NCI-H82 treated with DMSO at 0.1 percent for 48 hours (cell line): ENCODE data around the gene DHX58.

Experiments
- DNase-seq: peaks from one replicate; lab custom pipeline; 2025; ENCODE audit not compliant: unreplicated experiment; lab: John Stamatoyannopoulos, UW

Gene DHX58

DNA sequence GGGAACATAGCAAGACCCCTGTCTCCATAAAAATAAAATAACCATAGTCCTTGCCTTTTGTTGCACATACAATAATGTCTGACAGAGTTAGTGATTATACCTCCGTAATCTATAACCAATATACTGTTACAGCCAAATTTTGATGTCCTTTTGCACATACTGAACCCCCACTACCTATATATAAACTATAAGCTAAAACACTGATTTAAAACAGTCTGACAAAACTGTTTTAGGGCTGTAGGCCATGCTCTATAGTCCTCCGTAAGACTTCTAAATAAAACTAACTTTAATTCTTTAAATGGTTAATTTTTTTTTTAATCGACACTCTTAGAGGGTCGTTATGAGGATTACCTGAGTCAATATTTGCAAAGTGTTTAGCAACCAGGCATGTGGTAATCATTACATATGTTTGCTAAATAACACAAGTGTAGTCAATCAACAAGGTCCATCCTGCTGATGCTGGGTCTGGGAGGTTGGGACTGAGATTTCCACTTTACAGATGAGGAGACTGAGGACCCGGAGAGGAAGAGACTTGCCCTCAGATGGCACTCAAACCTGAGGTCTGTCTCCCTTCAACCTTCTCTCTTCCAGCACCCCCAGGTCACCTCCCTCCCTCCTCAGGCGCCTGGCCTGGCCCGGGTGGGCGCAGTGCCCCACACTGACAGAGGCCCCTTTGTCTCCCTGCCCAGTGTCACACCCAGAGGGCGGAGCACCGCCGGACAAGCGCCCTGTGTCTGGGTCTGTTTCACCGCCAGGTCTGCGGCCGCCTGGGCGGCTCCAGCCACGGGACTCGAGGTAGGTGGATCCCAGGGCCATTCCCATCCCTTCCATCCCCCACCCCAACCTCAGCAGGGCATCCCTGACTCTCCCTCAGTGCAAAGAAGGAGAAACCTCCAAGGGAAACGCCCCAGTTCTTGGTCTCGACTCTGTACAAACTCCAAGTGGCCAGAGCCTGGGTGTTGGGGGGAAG lies 24.5 kb downstream of the DHX58 start:
- no peak for DNase-seq

DNA sequence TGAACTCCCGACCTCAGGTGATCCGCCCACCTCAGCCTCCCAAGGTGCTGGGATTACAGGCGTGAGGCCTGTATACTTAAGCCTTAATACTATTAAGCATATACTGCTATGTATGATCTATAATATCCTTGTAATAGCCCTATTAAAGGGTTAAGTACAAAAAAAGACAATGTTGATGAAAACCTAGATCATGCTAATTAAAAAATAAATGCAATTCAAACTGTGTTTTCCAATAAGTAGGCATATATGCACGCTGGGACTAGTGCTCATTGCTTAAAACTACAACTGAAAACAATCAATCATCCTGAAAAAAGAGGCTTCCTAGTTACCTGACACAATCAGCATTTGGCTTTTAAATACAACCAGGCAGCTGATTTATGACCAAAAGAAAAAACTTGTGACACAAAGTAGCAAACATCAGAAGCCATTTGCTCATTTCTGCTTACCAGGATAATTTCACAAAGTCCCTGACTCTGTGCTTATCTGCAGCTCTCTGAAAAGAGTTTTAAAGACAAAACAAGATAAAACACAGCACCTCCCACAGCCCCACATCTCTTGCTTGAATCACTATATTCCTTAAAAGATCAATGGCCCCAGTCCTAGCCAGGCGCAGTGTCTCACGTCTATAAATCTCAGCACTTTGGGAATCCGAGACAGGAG lies 25.3 kb downstream of the DHX58 start:
- no peak for DNase-seq

DNA sequence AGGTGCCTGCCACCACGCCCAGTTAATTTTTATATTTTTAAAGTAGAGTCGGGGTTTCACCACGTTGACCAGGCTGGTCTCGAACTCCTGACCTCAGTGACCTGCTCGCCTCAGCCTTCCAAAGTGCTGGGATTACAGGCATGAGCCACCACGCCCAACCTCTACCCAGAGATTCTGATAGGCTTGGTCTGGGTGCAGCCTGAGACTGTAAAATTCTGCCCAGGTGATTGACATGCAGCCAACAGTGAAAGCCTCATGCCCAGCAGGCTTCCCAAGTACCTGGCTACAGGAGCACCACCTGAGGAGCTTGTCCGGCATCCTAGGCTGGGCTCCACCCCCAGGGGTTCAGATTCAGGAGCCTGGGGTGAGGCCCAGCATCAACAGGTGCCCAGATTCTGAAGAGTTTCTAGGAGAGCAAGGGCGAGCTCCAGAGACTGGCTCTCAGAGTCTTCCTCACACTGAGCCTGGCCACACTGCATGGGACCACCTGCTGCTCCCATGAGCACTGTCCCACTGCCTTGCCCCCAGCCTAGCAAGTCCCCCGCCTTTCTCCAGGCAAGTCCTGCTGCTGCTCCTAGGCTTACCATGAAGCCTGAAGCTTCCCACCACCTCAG lies 30.9 kb downstream of the DHX58 start:
- no peak for DNase-seq

DNA sequence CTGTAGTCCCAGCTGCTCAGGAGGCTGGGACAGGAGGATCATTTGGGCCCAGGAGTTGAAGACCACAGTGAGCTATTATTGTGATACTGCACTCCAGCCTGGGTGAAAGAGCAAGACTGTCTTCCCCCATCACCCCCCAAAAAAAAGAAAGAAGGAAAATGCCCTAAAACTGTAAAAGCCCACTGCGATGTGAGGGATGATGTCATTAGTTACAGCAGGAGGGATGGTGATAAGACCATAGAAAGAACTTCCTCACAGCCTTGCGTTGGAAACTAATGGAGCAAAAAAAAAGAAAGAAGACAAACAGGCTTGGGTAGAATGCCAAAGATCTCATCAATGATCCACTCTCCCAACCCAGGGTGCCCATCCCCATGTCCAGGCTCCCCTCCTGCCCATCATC lies 33.0 kb downstream of the DHX58 start:
- no peak for DNase-seq

DNA sequence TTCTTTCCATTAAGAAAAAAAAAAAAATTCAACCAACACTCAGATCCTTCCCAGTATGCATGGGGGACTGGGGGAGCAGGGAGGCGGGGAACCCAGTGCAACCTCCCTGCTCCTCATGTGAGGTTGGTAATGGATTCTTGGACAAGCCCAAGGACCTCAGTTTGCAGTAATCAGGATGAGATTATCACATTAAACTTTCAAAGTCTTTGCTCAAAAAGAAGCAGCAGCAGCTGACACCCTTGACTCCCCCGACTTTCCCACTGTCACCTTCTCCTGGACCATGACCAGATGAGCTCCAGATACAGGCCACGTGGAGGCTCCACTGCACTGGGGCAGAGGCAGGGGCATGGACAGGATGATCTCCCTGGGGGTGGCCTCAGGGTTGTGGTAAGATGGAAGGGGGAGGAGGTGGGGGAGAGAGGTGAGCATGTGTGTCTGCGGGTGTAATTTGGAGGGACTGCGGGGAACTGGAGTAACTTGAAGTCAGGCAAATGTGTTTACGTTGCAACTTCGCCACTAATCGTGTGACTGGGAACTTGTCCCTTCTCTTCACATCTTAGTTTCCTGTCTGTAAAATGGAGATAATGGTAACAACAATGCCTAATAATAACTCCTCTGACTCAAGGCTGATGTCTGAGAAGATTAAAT lies 34.0 kb downstream of the DHX58 start:
- DNase-seq = no peak

DNA sequence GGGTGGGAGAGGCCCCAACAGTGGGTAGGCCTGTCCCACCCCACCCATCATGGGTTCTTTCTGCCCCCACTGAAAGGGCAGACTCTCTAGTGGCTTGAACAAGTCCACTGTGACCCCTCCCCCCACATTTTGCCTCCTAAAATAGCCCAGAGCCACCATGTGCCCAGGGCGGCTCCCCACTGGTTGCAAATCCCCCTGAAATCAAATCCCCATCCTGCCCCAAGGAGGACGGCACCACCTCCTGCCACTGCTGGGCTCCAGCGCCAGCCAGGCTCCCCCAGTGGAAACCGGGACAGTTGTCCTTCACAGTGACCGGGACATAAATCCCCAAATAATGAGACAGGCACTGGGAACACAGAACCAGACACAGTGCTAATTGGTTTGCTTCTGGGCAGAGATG lies 34.8 kb downstream of the DHX58 start:
- no peak for DNase-seq

DNA sequence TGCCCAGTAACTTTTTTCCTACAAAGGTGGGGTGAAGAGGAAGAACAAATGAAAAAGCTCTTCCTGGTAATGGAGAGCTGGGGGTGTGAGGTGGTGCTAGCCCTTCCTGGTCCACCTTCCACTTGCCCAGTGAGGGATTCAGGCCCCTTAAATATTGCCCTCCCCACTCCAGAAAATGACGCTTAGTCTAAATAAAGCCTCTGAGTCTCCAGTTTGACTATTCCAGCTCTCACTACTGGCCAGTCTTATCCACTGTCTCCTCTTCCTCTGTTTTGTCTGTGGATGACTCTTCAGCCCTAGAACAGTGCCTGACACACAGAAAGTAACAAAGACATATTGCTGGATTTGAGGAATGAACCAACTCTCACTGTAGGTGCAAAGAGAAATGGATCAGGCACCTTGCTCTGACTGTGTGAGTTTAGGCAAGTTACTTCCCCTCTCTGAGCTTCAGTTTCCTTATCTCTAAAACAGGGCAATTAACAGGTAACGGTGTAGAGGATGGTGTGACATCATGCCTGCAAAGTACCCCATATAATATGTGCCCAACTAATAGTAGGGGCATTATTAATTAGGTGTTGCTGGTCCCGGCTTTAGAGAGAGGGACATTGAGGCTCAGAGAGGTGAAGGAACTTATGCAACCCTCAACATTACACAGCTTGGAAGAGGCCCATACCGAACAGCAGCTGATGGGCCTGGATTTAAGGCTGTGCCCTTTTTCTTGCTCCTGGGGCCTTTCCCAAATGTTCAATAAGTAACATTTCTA lies 35.5 kb downstream of the DHX58 start:
- no peak for DNase-seq

DNA sequence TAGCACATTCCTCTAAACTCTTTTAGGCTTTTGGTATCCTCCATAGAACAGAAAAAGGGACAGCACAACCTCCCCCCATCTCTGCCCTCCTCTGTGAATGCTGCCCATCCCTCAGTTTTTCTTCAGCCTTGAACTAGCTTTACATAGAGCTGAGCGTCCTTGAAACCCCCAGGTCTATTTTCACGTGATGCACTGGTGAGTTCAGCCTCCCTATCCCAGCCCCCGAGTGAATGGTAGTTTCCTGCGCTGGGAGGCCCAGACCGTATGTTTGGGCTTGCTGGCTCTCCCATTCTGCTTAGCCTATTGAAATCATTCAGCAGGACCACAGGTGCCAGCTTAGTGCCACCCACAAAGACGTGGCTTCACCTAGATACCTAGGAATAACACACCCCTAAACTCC lies 36.7 kb downstream of the DHX58 start:
- DNase-seq = no peak

DNA sequence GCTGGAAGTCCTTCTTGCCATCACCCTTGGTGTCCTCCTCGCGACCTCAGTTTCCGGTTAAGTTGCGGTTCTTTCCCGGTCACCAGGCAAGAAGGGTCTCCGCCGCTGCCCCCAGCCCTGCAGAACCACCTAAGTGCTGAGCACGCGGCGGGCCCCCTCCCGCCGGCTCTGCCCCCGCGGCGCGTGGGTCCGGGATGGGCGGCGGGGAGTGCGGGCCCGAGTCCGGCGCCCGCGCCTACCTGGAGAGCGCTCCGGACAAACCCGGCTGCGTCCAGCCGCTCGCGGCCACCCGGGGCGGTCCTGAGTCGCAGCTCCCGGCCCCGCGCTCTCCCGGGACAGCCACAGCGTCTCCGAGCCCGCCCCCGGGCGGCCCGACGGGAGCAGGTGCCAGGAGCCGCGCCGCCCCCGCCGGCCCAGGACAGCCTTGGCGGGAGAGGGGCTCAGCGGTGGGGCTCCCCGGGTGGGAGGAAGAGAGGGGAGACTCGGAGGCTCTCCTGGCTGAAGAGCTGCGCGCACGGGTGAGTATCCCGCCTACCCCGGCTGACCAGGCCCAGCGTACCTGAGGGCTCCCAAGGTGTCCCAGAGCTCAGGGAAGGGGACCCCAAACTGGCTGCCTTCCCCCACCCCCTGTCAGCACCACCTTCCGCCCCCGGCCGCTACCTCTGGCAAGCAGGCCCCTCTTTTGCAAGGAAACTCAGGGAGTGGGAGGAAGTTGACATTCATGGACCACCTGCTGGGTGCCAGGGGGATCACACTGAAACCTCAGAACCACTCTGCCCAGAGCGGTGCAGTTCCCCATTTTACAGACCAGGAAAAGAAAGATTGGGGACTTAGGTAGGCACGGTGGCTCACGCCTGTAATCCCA lies 40.0 kb downstream of the DHX58 start:
- DNase-seq = no peak

DNA sequence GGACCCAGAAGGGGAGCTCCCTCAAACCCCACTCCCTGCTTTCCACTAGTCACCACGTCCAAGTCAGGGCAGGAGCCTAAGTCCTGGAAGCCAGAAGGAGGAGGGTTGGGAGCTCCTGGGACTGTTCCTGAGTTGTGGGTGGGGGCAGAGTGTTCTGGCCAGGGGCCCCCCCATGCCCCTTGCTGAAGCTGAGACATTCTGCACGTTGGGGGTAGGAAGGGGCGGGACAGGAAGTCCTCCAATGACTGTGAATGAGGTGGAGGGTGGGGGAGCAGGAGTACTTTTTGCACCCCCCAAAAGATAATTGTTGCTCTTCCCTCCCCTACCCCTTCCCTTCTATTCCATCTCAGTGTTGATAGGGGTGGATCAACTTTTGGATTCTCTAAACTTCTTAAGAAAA lies 40.7 kb downstream of the DHX58 start:
- DNase-seq = no peak

DNA sequence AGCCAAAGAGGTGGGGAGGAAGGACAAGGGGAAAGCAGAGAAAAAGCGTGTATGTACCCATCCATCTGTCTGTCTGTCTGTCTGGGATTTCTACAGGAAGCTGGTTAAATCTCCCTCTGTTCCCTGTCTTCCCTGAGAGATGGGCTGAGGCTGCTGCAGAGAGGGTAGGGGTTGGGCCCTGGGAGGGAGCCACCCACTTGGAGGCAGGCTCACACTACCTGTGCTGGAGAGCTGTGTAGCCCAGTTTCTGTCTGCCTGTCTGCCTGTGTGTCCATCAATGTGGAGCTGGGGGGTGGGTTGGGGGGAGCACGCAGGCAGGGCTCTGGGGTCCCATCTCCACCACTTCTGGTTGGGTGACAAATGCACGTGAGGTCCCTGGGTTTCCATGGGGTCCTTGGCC lies 43.5 kb downstream of the DHX58 start:
- no peak for DNase-seq

DNA sequence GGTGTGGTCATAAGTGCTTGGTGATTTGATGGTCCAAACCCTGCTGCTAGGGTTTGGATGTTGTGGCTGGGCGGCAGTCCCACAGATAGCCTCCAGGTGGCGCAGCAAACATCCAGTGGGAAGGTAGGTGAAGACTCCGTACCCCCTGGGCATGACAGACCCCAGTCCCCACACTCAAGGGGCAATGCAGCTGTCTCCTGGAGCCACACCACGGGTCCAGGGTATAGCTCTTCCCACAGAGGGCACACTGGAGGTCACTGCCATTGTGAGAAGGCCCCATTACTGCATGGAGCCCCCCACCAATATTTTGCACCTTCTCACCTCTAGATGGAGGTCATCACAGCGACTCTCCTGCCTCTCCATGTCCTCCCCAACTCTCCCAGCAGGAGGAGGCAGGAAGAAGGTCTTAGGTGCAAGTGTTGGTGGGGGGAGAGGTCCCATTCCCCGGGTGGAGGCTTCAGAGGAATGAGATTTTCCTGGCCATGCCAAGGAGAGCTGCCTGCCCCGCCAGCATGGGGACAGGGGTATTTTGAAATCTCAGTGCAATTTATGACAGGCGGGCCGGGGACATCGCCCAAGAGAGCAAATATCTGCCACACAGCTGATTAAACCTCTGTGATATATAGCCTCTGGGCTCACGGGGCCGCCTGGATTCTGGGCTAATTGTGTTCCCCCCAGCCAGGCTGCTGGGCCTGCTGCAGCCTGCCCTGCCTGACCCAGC lies 45.0 kb downstream of the DHX58 start:
- DNase-seq = peak; percentile 23

DNA sequence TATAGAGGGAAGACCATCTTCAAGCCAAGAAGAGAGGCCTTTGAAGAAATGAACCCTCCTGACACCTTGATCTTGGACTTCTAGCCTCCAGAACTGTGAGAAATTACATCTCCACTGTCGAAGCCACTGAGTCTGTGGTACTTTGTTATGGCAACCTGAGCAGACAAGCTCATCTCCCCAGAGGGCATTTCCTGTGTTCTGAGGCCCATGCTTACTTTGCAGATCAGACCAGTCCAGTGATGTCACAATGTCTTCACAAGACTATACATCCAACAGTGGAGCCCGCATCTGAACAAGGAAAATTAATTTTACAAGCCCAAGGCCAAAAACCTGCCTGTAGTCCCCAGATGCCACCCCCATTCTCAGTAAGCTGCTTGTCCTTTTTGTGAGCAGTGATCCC lies 47.3 kb downstream of the DHX58 start:
- DNase-seq = no peak

DNA sequence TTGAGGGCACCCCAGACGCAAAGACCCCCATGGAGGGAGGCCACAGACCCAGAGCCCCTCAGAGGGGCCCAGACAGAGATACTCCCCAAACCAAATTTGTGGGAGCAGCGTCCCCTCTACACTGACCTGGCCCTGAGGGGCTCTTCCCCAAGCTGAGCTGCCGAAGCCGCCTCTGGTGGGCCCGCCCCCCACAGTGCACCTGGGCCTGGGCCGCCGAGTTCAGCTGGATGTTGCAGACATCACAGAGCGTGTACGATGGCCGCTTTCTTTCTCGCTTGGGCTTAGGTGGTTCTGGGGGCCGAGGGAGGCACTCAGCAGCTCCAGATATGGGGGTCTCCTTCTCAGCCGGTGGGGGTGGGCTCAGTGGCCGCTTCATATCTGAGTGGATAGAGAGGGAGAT lies 49.8 kb downstream of the DHX58 start:
- no peak for DNase-seq

DNA sequence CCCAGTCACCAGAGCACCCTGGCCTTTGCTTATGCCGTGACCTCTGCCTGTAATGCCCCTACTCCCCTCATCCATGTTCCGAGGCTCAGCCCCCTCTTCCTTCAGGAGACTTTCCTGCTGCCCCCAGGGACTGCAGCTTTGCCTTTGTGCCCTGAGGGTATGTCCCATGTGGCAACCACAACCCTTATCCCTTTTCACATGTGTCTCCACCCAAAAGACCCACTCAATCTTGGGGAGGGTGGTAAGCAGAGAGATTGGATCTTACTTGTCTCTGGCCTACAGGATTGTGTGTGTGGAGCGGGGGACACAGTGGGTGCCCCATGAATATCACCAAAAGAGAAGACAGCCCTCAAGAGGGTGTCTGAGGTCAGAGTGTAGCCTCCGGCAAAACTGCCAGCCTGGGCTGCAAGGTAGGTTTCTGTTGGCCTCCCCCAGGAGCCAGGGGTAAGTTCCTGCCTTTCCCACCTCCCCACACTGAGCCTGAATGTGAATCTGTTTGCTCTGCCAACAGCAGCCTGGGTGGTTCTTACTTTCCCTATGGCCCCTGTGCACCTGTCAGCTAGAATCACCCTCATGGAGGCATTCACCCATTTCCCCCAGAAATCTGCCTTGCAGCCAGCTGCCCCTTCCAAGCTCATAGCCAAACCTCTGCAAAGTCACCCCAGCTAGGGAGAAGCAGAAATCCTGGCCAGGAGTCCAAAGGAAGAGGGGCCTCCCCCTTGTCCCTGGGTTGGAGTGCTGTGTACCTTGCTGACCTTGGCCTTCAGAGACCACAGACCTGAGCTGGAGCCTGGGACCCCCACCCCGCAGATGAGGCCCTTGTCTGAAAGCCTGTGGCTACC lies 50.6 kb downstream of the DHX58 start:
- DNase-seq = no peak

DNA sequence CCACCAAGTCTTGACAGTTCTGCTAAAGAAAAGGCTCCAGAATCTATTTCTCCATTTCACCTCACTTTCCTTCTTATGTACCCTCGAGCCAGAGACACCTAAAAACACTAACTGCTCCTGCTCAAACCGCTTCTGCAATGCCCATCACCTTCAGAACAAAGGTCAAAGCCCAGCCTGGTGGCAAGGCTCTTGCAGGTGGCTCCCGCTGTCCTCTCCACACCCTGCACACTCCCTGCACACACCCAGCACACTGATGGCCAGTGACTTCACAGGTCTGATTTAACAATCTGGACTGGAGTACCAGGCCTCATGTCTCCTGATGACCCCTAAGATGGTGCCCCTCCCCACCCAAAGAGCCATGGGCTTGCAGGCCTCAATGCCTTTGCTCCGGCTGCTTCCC lies 52.3 kb downstream of the DHX58 start:
- DNase-seq = no peak

DNA sequence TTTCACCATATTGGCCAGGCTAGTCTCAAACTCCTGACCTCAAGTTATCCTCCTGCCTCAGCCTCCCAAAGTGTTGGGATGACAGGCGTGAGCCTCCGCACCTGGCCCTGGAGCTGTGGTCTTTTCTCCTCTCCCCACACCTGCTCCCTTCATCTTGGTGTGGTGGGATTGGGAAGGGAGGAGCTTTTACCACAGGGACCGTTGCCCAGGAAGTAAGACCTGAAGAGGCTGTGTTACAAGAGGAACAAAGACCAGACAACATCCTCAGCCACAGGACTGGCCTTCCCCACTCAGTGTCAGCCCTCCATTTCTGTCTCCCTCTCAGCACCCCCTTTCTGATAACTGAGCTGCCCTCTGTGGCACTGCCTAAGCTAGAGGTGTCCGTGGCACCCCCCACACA lies 52.7 kb downstream of the DHX58 start:
- no peak for DNase-seq

DNA sequence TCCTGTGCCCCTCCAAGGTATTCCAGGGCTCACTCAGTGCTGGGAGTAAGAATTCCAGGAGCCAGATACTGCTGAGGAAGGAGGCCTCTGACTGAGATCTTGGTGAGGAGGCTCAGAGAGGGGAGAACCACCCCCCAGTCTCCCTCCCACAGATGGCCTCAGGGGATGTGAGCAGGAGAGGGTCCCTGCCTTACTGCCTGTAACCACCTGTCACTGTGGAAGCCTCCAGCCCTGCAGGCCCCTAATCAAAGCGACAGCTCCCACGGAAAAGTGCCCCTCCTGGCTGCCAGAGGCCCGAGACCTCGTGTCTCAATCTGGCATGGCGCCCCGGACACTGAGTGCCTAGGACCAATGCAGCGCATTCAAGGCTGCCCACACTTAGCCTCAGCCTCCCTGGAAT lies 54.5 kb downstream of the DHX58 start:
- no peak for DNase-seq
